Ectodermal cell (in vitro differentiated cells): ENCODE measurements around the gene TRAM2.
A peak's percentile ranks its signal among the peaks of the same experiment; 100 is the strongest.

ENCODE experiments used
- H3K27ac ChIP-seq: 2 replicates; pipeline ENCODE4 v1.7.0; 2013; ENCODE audit warnings: mild to moderate bottlenecking, low read depth, low read length; ENCODE audit not compliant: insufficient read depth, poor library complexity, severe bottlenecking
- H3K27me3 ChIP-seq: 2 replicates; pipeline ENCODE4 v1.7.0; 2013; ENCODE audit warnings: mild to moderate bottlenecking, low read length; ENCODE audit not compliant: insufficient read depth, control insufficient read depth, poor library complexity, severe bottlenecking
- H3K36me3 ChIP-seq: one replicate; pipeline ENCODE4 v1.7.0; 2013; ENCODE audit warnings: low read length; ENCODE audit not compliant: control insufficient read depth, insufficient read depth
- H3K4me1 ChIP-seq: one replicate; pipeline ENCODE4 v1.7.0; 2013; ENCODE audit warnings: low read length; ENCODE audit not compliant: control insufficient read depth, insufficient read depth
- H3K4me3 ChIP-seq: 2 replicates; pipeline ENCODE4 v1.7.0; 2013; ENCODE audit warnings: low read depth, low read length, control low read depth; ENCODE audit not compliant: insufficient read depth
- H3K9me3 ChIP-seq: 2 replicates; pipeline ENCODE4 v1.7.0; 2013; ENCODE audit warnings: mild to moderate bottlenecking, low read length, moderate library complexity; ENCODE audit not compliant: control insufficient read depth
- WGBS, 2 experiments: methylation state at CpG; one replicate each; pipeline ENCODE4 v1.1.7; 2013; ENCODE audit warnings: missing lambda C conversion rate in 2 of 2; 5-methylcytosine and 5-hydroxymethylcytosine counted together

The TRAM2 gene

GRCh38 chr6:52571099-52571755 is 5.6 kb downstream of the TRAM2 start:
- Histone ChIP-seq H3K27ac (peak overlapping the region; percentile 71), H3K36me3 (no peaks in the 10 kb centered on the region), H3K27me3 (no peaks in the 10 kb centered on the region), H3K9me3 (no peaks in the 10 kb centered on the region), H3K4me3 (no peak overlapping the region), H3K4me1 (peaks cover 43% of the 10 kb centered on the region)
- 81 to 82% methylated on average over 10 of the region's 10 CpGs for WGBS, 2 experiments

DNA sequence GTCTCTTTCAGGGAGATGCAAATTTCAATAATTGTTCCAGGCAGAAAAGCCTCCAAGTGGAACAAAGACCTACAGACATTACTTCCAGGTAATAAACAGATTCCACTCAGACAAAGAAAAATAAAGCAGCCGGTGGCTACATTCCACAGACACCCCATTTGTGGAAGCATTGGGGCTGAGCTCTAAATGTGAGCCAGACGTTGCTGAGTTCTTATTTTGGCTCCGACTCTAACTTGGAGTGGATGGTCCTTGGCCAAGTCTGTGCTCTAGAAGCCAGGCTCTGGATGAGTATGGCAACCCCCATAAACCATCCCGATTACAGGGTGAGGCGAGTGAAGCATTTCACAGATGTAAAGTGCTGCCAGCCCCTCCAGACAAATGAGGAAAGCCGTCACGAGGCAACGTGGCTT is 6.6 kb downstream of the TRAM2 start:
- WGBS, 2 experiments, result 77 to 79% methylated on average over 8 of the region's 8 CpGs
- Histone ChIP-seq H3K4me3 (no peak overlapping the region), H3K9me3 (no peaks in the 10 kb centered on the region), H3K4me1 (peaks cover 33% of the 10 kb centered on the region), H3K27me3 (no peaks in the 10 kb centered on the region), H3K36me3 (no peaks in the 10 kb centered on the region), H3K27ac (no peak overlapping the region)

DNA sequence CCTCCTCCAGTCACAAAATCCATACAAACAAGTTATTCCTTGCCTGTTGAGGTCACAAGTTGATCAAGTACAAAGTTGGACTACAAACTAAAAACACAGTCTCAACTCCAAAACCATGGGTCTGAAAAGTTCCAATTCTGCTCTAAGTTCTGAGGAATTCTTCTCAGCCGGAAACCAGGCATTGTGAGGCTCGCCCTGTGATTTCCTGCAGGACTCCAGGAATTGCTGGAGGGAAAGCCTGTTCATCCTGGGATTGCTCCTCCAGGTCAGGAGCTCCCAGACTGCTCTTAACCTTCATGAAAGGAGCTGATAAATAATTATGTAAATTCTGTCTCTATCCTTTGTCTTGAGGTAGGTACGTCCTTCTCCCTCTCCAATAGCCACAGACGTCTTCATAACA is 8.5 kb downstream of the TRAM2 start:
- no peak overlapping the region for H3K27ac ChIP-seq
- no peaks in the 10 kb centered on the region for H3K36me3 ChIP-seq
- no peaks in the 10 kb centered on the region for H3K9me3 ChIP-seq
- H3K4me1 ChIP-seq, result peaks cover 27% of the 10 kb centered on the region
- no peaks in the 10 kb centered on the region for H3K27me3 ChIP-seq
- 87 to 96% methylated on average over 4 of the region's 4 CpGs for WGBS, 2 experiments
- no peak overlapping the region for H3K4me3 ChIP-seq

- H3K4me1 ChIP-seq, result peaks cover 16% of the 10 kb centered on the region
- H3K4me3 ChIP-seq, result no peak overlapping the region
These were observed 10.0 kb downstream of the TRAM2 start for GRCh38 chr6:52566853-52567279.

DNA sequence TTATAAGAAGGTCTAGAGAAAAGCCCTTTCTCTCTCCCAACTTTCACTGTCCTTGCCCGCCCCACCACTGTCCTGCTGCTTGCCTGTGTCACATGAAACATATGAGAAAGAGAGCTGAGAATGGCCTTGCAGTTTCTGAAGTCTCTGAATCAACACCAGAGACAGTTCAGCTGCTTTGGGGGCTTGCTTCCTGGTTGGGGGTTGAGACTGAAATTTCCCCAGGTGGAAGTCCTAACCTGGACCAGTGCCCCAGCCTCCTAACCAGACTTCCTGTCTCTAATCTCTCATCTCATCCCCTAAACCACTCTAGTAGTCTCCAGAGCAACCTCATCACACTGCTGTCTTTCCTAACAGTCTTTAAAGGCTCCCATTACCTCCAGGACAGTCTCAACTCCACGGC is 10.7 kb downstream of the TRAM2 start:
- 90 to 92% methylated on average over 2 of the region's 2 CpGs for WGBS, 2 experiments
- H3K27ac ChIP-seq, result no peak overlapping the region

More at GRCh38 chr6:52566853-52567279, 10.0 kb downstream of the TRAM2 start:
- WGBS, 2 experiments, result 59 to 64% methylated on average over 3 of the region's 3 CpGs
- no peaks in the 10 kb centered on the region for H3K36me3 ChIP-seq
- no peak overlapping the region for H3K27ac ChIP-seq
- no peaks in the 10 kb centered on the region for H3K27me3 ChIP-seq
- no peaks in the 10 kb centered on the region for H3K9me3 ChIP-seq

DNA sequence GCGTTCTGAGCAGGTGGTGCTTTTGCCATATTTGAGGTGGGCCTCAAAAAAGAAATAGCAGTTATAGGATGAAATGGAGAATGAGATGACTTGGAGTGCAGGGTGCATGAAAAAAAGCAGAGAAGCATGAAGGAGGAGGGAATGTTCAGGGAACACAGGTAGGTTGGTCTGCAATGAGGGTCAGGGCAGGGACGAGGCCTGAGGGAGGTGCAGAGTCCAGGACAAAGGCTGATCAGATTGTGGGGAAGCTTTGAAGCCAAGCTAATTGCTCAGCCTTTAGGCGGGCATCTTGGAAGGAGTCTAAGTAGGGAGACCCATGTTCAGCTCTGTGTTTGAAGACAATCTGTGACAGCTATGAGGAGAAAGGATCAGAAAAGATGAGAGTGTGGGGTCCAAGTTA is 12.0 kb downstream of the TRAM2 start:
- Histone ChIP-seq H3K9me3 (no peaks in the 10 kb centered on the region), H3K36me3 (no peaks in the 10 kb centered on the region), H3K4me3 (no peak overlapping the region), H3K27ac (no peak overlapping the region), H3K4me1 (peaks cover 5% of the 10 kb centered on the region), H3K27me3 (no peaks in the 10 kb centered on the region)
- WGBS, 2 experiments, result 91 to 92% methylated on average over 3 of the region's 3 CpGs

More for the DNA sequence above, 10.7 kb downstream of the TRAM2 start:
- H3K36me3 ChIP-seq, result no peaks in the 10 kb centered on the region
- H3K9me3 ChIP-seq, result no peaks in the 10 kb centered on the region
- no peaks in the 10 kb centered on the region for H3K27me3 ChIP-seq
- H3K4me1 ChIP-seq, result peaks cover 12% of the 10 kb centered on the region
- no peak overlapping the region for H3K4me3 ChIP-seq

- no peaks in the 10 kb centered on the region for H3K27me3 ChIP-seq
- no peak overlapping the region for H3K4me3 ChIP-seq
- no peaks in the 10 kb centered on the region for H3K9me3 ChIP-seq
- H3K27ac ChIP-seq, result no peak overlapping the region
- no peaks in the 10 kb centered on the region for H3K36me3 ChIP-seq
- 82 to 85% methylated on average over 3 of the region's 3 CpGs for WGBS, 2 experiments
- peaks cover 5% of the 10 kb centered on the region for H3K4me1 ChIP-seq
These were observed 13.9 kb downstream of the TRAM2 start for GRCh38 chr6:52562911-52563310.

DNA sequence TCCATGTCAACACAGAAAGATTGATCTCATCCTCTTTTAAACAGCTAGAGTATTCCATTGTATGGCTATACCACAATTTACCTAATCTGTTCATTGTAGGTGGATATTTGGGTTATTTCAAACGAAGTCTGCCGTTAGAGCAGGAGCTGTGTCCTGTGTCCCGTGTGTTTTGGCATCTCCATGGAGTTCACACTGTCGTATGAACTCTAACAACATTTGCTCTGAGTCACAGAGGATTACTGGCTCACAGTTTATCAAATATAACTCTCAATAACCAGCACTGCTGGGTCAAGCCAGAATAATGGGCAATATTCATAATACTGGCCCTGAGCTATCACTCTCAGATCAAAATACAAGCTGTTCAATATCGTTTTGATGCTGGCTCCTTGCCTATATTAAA is 16.4 kb downstream of the TRAM2 start:
- 94% methylated on average over 5 of the region's 5 CpGs for WGBS, 2 experiments
- peaks cover 5% of the 10 kb centered on the region for H3K4me1 ChIP-seq
- no peaks in the 10 kb centered on the region for H3K9me3 ChIP-seq
- no peak overlapping the region for H3K4me3 ChIP-seq
- H3K27ac ChIP-seq, result no peak overlapping the region
- no peaks in the 10 kb centered on the region for H3K36me3 ChIP-seq
- H3K27me3 ChIP-seq, result no peaks in the 10 kb centered on the region

DNA sequence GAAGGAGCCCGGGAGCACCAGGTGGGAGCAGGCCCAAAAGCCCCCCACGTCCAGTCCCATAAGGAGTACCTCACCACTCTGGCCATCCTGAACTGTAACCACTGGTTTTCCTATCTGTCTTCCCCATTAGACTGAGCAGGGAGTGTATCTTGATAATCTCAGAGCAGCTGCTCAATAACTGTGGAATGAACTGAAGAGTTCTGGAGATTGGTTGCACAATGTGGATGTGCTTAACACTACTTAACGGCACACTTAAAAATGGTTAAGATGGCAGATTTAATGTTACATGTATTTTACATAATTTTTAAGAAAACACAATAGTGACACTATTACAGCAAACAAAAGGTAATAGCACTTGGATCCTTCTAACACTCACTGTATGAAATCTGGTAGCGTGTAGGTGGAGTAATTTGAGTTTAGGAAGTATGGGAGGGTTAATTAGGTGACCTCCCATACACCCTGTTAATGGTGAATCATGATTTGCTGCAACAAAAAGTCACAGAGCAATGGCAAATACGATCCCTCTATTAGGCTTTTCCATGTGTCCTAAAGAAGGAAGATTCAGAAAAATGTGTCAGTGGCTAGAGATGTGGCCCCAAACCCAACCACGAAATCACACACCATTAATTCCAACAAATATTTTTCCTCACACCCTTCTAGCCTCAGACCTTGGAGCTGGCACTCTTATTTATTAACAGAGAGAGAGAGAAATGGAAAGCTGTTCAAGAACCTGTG is 18.4 kb downstream of the TRAM2 start:
- Histone ChIP-seq H3K36me3 (no peaks in the 10 kb centered on the region), H3K27me3 (no peaks in the 10 kb centered on the region), H3K9me3 (no peaks in the 10 kb centered on the region), H3K4me1 (no peaks in the 10 kb centered on the region), H3K27ac (no peak overlapping the region), H3K4me3 (no peak overlapping the region)
- WGBS, 2 experiments, result 75 to 76% methylated on average over 5 to 6 of the region's 6 CpGs

GRCh38 chr6:52557389-52558265 is 19.2 kb downstream of the TRAM2 start:
- Histone ChIP-seq H3K36me3 (no peaks in the 10 kb centered on the region), H3K27me3 (no peaks in the 10 kb centered on the region), H3K9me3 (no peaks in the 10 kb centered on the region), H3K27ac (no peak overlapping the region), H3K4me3 (no peak overlapping the region), H3K4me1 (peaks cover 4% of the 10 kb centered on the region)
- WGBS, 2 experiments, result 63 to 66% methylated on average over 11 of the region's 11 CpGs
